GM18511 (cell line): ENCODE data around the gene SPAG5.
A peak's percentile ranks its signal among the peaks of the same experiment; 100 is the strongest.

ENCODE experiments used
- ATAC-seq: cut with Tn5 transposase; IDR thresholded peaks from one replicate; pipeline ENCODE4 v1.9.1; 2021; ENCODE audit warnings: mild to moderate bottlenecking, moderate library complexity; ENCODE audit not compliant: unreplicated experiment

The SPAG5 gene

GRCh38 chr17:28572259-28573039 lies 26.4 kb downstream of the SPAG5 start:
- ATAC-seq, result no peak

- peak; percentile 90 for ATAC-seq
Measured at GRCh38 chr17:28571361-28572122, 27.3 kb downstream of the SPAG5 start, which contains the start of gene PIGS. PIGS (minus strand) TSS chr17:28571524; CDS start chr17:28571496, 28 bp downstream.

GRCh38 chr17:28570716-28571360 lies 28.0 kb downstream of the SPAG5 start:
- peak; percentile 35 for ATAC-seq

- no peak for ATAC-seq
Measured at GRCh38 chr17:28569446-28569845, 29.4 kb downstream of the SPAG5 start.

GRCh38 chr17:28567604-28568003 lies 31.2 kb downstream of the SPAG5 start:
- peak; percentile 35 for ATAC-seq

GRCh38 chr17:28563475-28563874 lies 35.4 kb downstream of the SPAG5 start:
- ATAC-seq, result no peak

- no peak for ATAC-seq
Measured at GRCh38 chr17:28555022-28555421, 43.8 kb downstream of the SPAG5 start.

- no peak for ATAC-seq
Measured at GRCh38 chr17:28554565-28554964, 44.3 kb downstream of the SPAG5 start.

- ATAC-seq, result no peak
Measured at GRCh38 chr17:28553000-28553505, 45.8 kb downstream of the SPAG5 start.

- peak; percentile 56 for ATAC-seq
Measured at GRCh38 chr17:28552176-28552999, 46.4 kb downstream of the SPAG5 start, which contains the start of gene UNC119. UNC119 (minus strand) TSS chr17:28552624; CDS start chr17:28552557, 67 bp downstream.

GRCh38 chr17:28551421-28552175 lies 47.2 kb downstream of the SPAG5 start:
- ATAC-seq, result no peak

GRCh38 chr17:28550858-28551257 lies 48.0 kb downstream of the SPAG5 start:
- ATAC-seq, result no peak

GRCh38 chr17:28549236-28550132 lies 49.3 kb downstream of the SPAG5 start:
- peak; percentile 40 for ATAC-seq

- no peak for ATAC-seq
Measured at GRCh38 chr17:28548417-28549130, 50.3 kb downstream of the SPAG5 start.

- ATAC-seq, result peak; percentile 42
Measured at GRCh38 chr17:28547623-28548416, 51.0 kb downstream of the SPAG5 start.

GRCh38 chr17:28547096-28547622 lies 51.7 kb downstream of the SPAG5 start:
- ATAC-seq, result no peak
